HepG2 (cell line): ENCODE data around the gene HDGFL2. TPM values are rescaled to one million over a fixed set of nuclear protein-coding genes. Genes with fewer than 3 reads are reported as not detected.

ENCODE experiments used
- ATAC-seq: fragments of 200-7000 bp; cut with Tn5 transposase; 3 replicates; pipeline ENCODE4 v1.9.1; 2020; ENCODE audit warnings: mild to moderate bottlenecking, moderate library complexity
- BruUV-seq: library from RNA; stranded (reverse); fragments of 400-500 nt; replicated peaks from 2 replicates; lab custom pipeline; 2021; lab: Mats Ljungman, UMichigan
- CTCF ChIA-PET: fragments of 300-600 bp; formaldehyde crosslinking; extraction: SDS; loops from one replicate; lab custom pipeline; 2021; ENCODE audit warnings: low total read pairs, inconsistent platforms, low intra/inter-chr PET ratio; lab: Yijun Ruan, JAX
- POLR2A ChIA-PET: fragments of 350-600 bp; sonication (Branson Sonifier 250); formaldehyde crosslinking; loops from one replicate; lab custom pipeline; 2020; ENCODE audit warnings: antibody characterized with exemption, inconsistent platforms; lab: Yijun Ruan, JAX
- DNase-seq: peaks from one replicate; pipeline ENCODE4 v3.0.0-alpha.2; 2015; ENCODE audit warnings: low spot score
- FAIRE-seq: peaks from 3 replicates; lab custom pipeline; 2011; peaks lifted over from hg19 to GRCh38; lab: Jason Lieb, UNC
- H2AFZ ChIP-seq: one replicate; pipeline ENCODE4 v1.6.1; 2011; ENCODE audit warnings: low read length, inconsistent platforms
- H3K27ac ChIP-seq: fragments of 300-600 bp; 3 replicates; pipeline ENCODE4 v1.8.0; 2011; ENCODE audit warnings: mixed run types, mild to moderate bottlenecking, mixed read lengths, low read length, inconsistent platforms; ENCODE audit not compliant: insufficient read depth; ENCODE audit errors: extremely low read length
- H3K27me3 ChIP-seq, 2 experiments: fragments of 200-600 bp in 1 of 2; 2 replicates in 1 of 2; 3 replicates in 1 of 2; pipeline versions ENCODE4 v1.6.0 to v1.8.0; 2011; ENCODE audit warnings: low read length in 2 of 2, mild to moderate bottlenecking in 2 of 2, moderate library complexity in 2 of 2, inconsistent platforms in 1 of 2; ENCODE audit not compliant: insufficient read depth in 2 of 2, control insufficient read depth in 1 of 2
- H3K36me3 ChIP-seq, 2 experiments: fragments of 200-600 bp in 1 of 2; replicated peaks in 1 of 2; 2 replicates in 1 of 2; 3 replicates in 1 of 2; pipeline versions ENCODE4 v1.5.1 to v1.8.0; 2011; ENCODE audit warnings: low read length in 2 of 2, inconsistent platforms in 1 of 2; ENCODE audit not compliant: insufficient read depth in 2 of 2, control insufficient read depth in 1 of 2
- H3K4me1 ChIP-seq: 2 replicates; pipeline ENCODE4 v1.5.1; 2012; ENCODE audit warnings: low read length, inconsistent platforms; ENCODE audit not compliant: insufficient read depth
- H3K4me2 ChIP-seq: 2 replicates; pipeline ENCODE4 v1.6.0; 2011; ENCODE audit warnings: low read depth, low read length, inconsistent platforms
- H3K4me3 ChIP-seq, 3 experiments: fragments of 200-600 bp in 1 of 3; sonication (generic), shearing (Covaris generic) in 1 of 3; replicated peaks in 1 of 3; 2 replicates each; pipeline ENCODE4 v1.5.1; 2011 to 2016; ENCODE audit warnings: low read length in 3 of 3, inconsistent platforms in 2 of 3, low read depth in 2 of 3, mild to moderate bottlenecking in 2 of 3, control low read depth in 1 of 3, mixed read lengths in 1 of 3; ENCODE audit not compliant: insufficient read depth in 1 of 3
- H3K79me2 ChIP-seq: one replicate; pipeline ENCODE4 v1.6.1; 2011; ENCODE audit warnings: low read length, inconsistent platforms; ENCODE audit not compliant: insufficient read depth
- H3K9ac ChIP-seq: 2 replicates; pipeline ENCODE4 v1.6.0; 2011; ENCODE audit warnings: mild to moderate bottlenecking, low read depth, low read length, inconsistent platforms; ENCODE audit not compliant: insufficient read depth
- H3K9me3 ChIP-seq: 2 replicates; pipeline ENCODE4 v1.5.1; 2012; ENCODE audit warnings: mild to moderate bottlenecking, low read length
- H4K20me1 ChIP-seq: 2 replicates; pipeline ENCODE4 v1.6.0; 2011; ENCODE audit warnings: inconsistent platforms, mild to moderate bottlenecking, low read length, moderate library complexity; ENCODE audit not compliant: insufficient read depth
- AGO2 ChIP-seq: fragments of 200-400 bp; formaldehyde crosslinking; optimal IDR thresholded peaks from 2 replicates; pipeline ENCODE3; 2017; ENCODE audit warnings: mild to moderate bottlenecking, low read depth, low read length, moderate library complexity
- CC2D1A ChIP-seq: sonication (generic); formaldehyde crosslinking; IDR thresholded peaks from 2 replicates; pipeline ENCODE4 v1.8.1; 2023; ENCODE audit warnings: mild to moderate bottlenecking, missing genetic modification reagents
- IRF2 ChIP-seq: IDR thresholded peaks from 2 replicates; pipeline ENCODE4 v1.6.1; 2018; ENCODE audit warnings: missing genetic modification reagents, missing compliant biosample characterization
- KLF6 ChIP-seq: IDR thresholded peaks from 2 replicates; pipeline ENCODE4 v1.8.0; 2016; ENCODE audit warnings: missing biosample characterization, missing genetic modification reagents
- MXI1 ChIP-seq: IDR thresholded peaks from 3 replicates; pipeline ENCODE4 v1.6.1; 2012; ENCODE audit warnings: low read depth, low read length, inconsistent platforms, borderline replicate concordance
- POLR2G ChIP-seq: fragments of 200-400 bp; formaldehyde crosslinking; IDR thresholded peaks from 2 replicates; pipeline ENCODE4 v1.6.1; 2018; ENCODE audit warnings: mild to moderate bottlenecking, low read depth, low read length, moderate library complexity
- RBFOX2 ChIP-seq: fragments of 200-400 bp; formaldehyde crosslinking; IDR thresholded peaks from 2 replicates; pipeline ENCODE4 v1.6.1; 2017; ENCODE audit warnings: low read depth, mild to moderate bottlenecking, low read length
- SUZ12 ChIP-seq: fragments of 150-350 bp; IDR thresholded peaks from 2 replicates; pipeline ENCODE4 v1.6.1; 2014; ENCODE audit warnings: low read depth, low read length
- SYNCRIP ChIP-seq: fragments of 200-400 bp; formaldehyde crosslinking; IDR thresholded peaks from 2 replicates; pipeline ENCODE4 v1.6.1; 2018; ENCODE audit warnings: mild to moderate bottlenecking, low read depth, low read length; ENCODE audit not compliant: insufficient read depth
- ZNF672 ChIP-seq: sonication (generic); formaldehyde crosslinking; IDR thresholded peaks from 2 replicates; pipeline ENCODE4 v1.8.1; 2022; ENCODE audit warnings: missing genetic modification reagents
- WGBS: methylation state at CpG from one replicate; pipeline ENCODE4 v1.1.6; 2017; ENCODE audit warnings: low lambda C conversion rate; 5-methylcytosine and 5-hydroxymethylcytosine counted together
- in situ Hi-C: cut with HindIII; loops from 2 replicates; pipeline ENCODE4 v1.10.0; 2017; ENCODE audit warnings: low pct_unique_long_range_greater_than_20kb; ENCODE audit not compliant: extremely low pct_ligation_motif_present
- intact Hi-C: fragments of 100-400 bp; cut with micrococcal nuclease; formaldehyde crosslinking; loops from one replicate; pipeline ENCODE4 v1.10.0; 2022; ENCODE audit not compliant: unreplicated experiment
- polyA plus RNA-seq, 8 experiments: library from polyadenylated mRNA; depleted of rRNA in 3 of 8; stranded (reverse) in 7 of 8; unstranded in 1 of 8; fragments of >200 nt; fragmentation: Illumina TruSeq in 4 of 8; extraction: Trizol in 4 of 8; gene quantifications; 2 replicates each; pipeline versions ENCODE4 v1.2.1 to v1.2.3, GENCODE V29; 2011 to 2016; ENCODE audit warnings: low read depth in 4 of 8, missing spikeins in 1 of 8, mixed read lengths in 1 of 8; ENCODE audit not compliant: insufficient read depth in 1 of 8
- total RNA-seq, 5 experiments: library from RNA; depleted of rRNA; stranded (reverse); fragments of >200 nt; fragmentation: Illumina TruSeq; extraction: Trizol; gene quantifications; 2 replicates each; pipeline ENCODE4 v1.2.3, GENCODE V29; 2016; ENCODE audit warnings: low read depth in 1 of 5
- TF ChIP-seq, protein P1 (sequence below): sonication (generic); formaldehyde crosslinking; IDR thresholded peaks from 2 replicates; pipeline ENCODE4 v1.4.0; 2020; ENCODE audit warnings: mild to moderate bottlenecking, missing genetic modification reagents
- TF ChIP-seq, protein P2 (sequence below): sonication (generic); formaldehyde crosslinking; IDR thresholded peaks from 2 replicates; pipeline ENCODE4 v1.5.1; 2020; ENCODE audit warnings: missing genetic modification reagents, mild to moderate bottlenecking, borderline replicate concordance
- TF ChIP-seq, protein P3 (sequence below): IDR thresholded peaks from 2 replicates; pipeline ENCODE4 v1.6.1; 2016; ENCODE audit warnings: low read depth, control low read depth

Gene HDGFL2
- total and polyA plus RNA-seq, 2 of the 13 experiments (the other 11 are each of a cell fraction or from before 2014, with no cell fraction given): 20.0 to 51.1 TPM

GRCh38 chr19:4448147-4448985 is 23.7 kb upstream of the HDGFL2 start (continued):
- TF ChIP-seq, protein P1, sequence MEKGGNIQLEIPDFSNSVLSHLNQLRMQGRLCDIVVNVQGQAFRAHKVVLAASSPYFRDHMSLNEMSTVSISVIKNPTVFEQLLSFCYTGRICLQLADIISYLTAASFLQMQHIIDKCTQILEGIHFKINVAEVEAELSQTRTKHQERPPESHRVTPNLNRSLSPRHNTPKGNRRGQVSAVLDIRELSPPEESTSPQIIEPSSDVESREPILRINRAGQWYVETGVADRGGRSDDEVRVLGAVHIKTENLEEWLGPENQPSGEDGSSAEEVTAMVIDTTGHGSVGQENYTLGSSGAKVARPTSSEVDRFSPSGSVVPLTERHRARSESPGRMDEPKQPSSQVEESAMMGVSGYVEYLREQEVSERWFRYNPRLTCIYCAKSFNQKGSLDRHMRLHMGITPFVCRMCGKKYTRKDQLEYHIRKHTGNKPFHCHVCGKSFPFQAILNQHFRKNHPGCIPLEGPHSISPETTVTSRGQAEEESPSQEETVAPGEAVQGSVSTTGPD (CRISPR knock-in tag): no peak
- no peak for TF ChIP-seq SUZ12
- TF ChIP-seq SYNCRIP: no peak
- no peak for TF ChIP-seq CC2D1A
- no peak for TF ChIP-seq IRF2

DNA sequence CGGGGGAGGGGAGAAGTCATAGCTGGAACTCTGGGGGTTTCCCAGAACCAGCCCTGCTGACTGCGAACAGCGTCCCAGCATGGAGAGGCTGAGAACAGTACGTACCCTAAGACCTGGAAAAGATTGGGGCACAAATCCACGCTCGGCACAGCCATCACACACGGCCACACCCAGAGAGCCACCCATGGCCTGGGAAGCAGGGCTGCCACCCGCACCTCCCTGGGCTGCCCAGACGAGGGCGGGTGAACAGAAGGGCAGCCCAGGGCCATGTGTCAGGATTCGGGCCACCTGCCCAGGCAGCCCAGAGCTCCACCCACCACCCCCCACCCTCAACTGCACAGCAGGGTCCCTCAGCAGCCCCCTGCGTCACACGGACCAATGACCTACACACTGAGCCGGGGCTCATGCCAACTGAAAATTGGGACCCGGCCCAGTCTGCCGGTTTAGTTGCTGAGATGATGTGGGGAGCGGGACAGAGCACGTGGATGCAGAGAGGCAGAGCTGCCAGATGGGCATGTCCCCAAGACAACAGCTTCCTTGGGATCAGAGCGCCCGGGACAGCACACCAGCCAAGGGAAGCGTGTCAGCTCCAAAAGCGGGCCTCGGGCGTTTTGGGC is 23.0 kb upstream of the HDGFL2 start:
- BruUV-seq: no TSS peak
- H3K27me3 ChIP-seq: no peaks in the 10 kb centered on the region
- peak; percentile 45; the same call in 1 of the 2 replicates for TF ChIP-seq POLR2G
- TF ChIP-seq, protein P2, sequence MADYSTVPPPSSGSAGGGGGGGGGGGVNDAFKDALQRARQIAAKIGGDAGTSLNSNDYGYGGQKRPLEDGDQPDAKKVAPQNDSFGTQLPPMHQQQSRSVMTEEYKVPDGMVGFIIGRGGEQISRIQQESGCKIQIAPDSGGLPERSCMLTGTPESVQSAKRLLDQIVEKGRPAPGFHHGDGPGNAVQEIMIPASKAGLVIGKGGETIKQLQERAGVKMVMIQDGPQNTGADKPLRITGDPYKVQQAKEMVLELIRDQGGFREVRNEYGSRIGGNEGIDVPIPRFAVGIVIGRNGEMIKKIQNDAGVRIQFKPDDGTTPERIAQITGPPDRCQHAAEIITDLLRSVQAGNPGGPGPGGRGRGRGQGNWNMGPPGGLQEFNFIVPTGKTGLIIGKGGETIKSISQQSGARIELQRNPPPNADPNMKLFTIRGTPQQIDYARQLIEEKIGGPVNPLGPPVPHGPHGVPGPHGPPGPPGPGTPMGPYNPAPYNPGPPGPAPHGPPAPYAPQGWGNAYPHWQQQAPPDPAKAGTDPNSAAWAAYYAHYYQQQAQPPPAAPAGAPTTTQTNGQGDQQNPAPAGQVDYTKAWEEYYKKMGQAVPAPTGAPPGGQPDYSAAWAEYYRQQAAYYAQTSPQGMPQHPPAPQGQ (CRISPR knock-in tag): no peak
- no peak for TF ChIP-seq KLF6
- no peak for TF ChIP-seq MXI1
- TF ChIP-seq, protein P3, sequence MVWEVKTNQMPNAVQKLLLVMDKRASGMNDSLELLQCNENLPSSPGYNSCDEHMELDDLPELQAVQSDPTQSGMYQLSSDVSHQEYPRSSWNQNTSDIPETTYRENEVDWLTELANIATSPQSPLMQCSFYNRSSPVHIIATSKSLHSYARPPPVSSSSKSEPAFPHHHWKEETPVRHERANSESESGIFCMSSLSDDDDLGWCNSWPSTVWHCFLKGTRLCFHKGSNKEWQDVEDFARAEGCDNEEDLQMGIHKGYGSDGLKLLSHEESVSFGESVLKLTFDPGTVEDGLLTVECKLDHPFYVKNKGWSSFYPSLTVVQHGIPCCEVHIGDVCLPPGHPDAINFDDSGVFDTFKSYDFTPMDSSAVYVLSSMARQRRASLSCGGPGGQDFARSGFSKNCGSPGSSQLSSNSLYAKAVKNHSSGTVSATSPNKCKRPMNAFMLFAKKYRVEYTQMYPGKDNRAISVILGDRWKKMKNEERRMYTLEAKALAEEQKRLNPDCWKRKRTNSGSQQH: no peak
- TF ChIP-seq ZNF672 (CRISPR knock-in tag): no peak
- peak; percentile 23; the same call in 1 of the 2 replicates for TF ChIP-seq RBFOX2
- TF ChIP-seq AGO2: peak; percentile 81
- ChIA-PET POLR2A (interaction anchor here (1.3 kb wide), 1 partner anchor 8 kb away, joined by 3 read pairs; the partner anchor contains the start of gene UBXN6), CTCF (no interaction called here)
- peaks cover 10% of the 10 kb centered on the region; the same call in 1 of the 2 replicates for H3K4me1 ChIP-seq
- no peak overlapping the region for H3K27ac ChIP-seq
- FAIRE-seq: no peak
- H3K36me3 ChIP-seq: peaks cover 24 to 54% of the 10 kb centered on the region in 2 experiments
- no peaks in the 10 kb centered on the region for H4K20me1 ChIP-seq
- no peaks in the 10 kb centered on the region for H3K79me2 ChIP-seq
- ATAC-seq: peak; percentile 15
- no peak overlapping the region for H3K4me3 ChIP-seq
- H2AFZ ChIP-seq: no peak overlapping the region
- no peak for DNase-seq
- H3K4me2 ChIP-seq: no peak overlapping the region
- 94% methylated on average over 21 of the region's 24 CpGs for WGBS
- no peaks in the 10 kb centered on the region for H3K9me3 ChIP-seq
- intact Hi-C loops: no loop called here
- H3K9ac ChIP-seq: no peak overlapping the region
- in situ Hi-C loops: no loop called here
